Hippocampal formation (tissue), 2 donors: ENCODE measurements around the gene STYX.
A peak's percentile ranks its signal among the peaks of the same experiment; 100 is the strongest.

Source experiments
- DNase-seq, 2 donors: peaks; one replicate each; lab custom pipeline; 2025; lab: John Stamatoyannopoulos, UW

Gene STYX

DNA sequence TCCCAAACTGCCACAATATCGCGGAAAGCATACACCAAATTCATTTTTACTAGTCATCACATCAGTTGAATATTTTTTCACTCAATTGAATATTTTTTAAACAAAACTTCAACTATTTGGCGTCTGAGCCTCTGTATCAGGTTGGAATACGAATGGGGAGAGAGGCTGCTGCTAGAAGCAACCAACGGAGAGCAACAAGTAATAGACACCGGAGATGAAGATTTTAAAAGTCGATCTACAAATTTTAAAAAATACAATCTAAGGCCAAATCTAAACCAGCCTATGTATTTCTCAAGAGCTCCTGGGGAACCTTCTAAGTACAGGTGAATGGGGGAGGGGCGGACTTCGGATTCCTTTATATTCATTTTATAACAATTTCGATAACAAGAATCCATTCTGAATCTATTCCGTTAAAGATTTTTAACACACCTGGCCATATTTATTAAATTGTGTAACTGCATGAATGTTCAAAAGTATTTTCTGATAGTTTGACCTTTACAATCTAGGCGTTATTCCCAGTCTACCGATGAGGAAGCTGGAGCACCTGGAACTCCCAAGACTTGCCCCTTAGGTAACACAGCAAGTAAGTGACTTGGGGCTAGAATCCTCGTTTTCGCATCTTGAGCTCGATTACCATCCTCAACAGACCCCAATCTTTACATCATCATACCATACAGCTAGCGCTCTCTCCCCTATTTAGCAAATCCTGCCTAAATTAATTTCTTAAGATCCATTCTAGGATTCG is 60.2 kb downstream of the STYX start:
- no peak for DNase-seq

DNA sequence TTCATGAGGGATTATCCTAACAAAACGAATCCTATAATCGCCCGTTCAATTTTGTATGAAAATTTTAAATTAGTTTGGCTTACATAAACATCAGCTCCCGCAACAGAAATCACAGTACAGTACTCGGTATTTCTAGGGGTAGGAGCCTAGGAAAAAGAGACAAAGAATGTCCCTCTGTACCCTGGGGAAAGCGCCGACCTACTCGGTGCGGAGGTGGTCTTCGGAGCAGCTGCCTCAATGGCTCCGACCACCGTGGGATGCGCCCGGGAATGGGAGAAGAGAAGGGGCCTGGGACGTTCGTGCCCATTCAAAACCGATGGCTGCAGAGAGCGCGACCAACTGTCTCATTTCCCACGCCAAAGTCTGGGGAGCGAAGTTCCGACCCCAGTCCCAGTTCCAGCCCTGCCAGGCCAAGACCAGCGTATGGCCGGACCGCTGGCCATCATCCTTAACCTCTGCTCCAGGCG is 60.8 kb downstream of the STYX start:
- DNase-seq, result no peak

DNA sequence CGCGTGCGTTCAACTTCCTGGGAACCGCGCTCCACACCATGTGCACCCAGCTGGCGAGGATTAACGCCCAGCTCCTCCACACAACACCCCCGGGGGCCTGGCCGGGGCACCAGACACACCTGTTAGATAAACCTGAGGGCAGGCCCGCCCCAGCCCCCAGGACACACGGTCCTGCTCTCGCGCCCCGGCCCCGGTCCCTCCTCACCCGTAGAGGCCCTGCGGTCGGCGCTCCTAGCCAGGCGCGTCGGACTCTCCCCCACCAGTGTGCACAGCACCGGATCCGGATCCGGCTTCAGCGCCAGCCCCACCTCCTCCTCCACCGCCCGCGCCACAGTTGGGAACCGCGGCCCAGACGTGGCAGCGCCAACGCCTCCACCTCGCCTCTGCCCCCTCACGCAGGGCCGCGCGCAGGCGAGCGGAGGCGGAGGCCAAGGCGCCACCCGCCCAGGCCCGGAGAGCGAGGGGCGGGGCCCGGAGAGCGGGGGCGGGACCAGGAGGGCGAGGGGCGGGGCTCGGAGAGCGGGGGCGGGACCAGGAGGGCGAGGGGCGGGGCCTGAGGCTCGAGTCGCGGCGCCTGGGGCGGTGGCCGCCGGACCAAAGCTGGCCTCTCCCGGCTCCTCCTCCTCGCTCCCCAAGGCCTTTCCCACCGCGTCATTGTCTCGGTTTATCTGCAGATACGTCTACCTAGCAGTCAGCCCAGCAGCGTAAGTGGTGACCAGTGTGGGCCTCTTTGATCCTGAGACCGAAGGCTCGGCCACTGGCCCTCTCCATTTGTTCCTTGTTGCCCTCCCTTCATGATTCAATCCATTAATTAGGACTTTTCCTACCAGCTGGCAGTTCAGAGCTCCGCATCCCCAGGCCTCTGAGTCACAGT is 61.5 kb downstream of the STYX start, which contains the start of gene GNPNAT1:
Gene GNPNAT1 (minus strand): TSS at position 385 of the 874 bp plus-strand sequence. CDS start 6,957 bp downstream, outside the sequence.
- DNase-seq, result peak; percentile 84 to 88

DNA sequence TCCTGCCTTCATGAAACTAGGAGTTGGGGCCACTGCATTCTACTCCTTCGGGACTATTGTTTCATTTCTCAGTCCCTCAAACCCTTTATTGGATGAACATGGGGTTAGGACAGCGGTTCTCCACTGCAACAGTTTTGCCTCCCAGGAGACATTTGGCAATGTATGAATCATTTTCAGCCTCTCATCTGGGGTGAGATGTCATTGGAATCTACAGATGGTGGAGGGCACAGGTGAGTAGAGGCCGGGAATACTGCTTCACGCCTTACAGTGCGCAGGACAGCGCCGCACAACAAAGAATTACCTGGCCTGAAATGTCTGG is 62.1 kb downstream of the STYX start:
- no peak for DNase-seq

DNA sequence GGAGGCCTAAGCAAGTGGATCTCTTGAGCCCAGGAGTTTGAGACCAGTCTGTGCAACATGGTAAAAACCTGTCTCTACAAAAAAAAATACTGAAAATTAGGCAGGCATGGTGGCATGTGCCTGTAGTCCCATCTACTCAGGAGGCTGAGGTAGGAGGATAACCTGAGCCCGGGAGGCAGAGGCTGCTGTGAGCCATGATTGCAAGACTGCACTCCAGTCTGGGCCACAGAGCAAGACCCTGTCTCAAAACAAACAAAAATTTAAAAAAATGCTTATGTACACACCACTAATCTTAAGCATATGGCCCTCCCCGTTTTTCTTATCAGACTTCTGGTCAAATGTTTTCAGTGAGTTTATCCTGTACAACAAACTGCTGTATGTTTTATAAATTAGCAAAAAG is 63.1 kb downstream of the STYX start:
- DNase-seq, result no peak

DNA sequence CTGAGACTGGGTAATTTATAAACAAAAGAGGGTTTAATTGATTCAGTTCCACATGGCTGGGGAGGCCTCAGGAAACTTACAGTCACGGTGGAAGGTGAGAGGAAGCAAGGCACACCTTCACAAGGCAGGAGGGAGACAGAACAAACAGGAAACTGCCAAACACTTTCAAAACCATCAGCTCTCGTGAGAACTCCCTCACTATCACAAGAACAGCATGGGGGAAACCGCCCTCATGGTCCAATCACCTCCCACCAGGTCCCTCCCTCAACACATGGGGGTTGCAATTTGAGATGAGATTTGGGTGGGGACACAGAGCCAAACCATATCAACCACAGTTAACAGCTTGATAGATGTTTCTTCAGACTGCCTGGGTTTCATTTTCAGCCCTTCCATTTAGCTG is 67.7 kb downstream of the STYX start:
- DNase-seq, result no peak

DNA sequence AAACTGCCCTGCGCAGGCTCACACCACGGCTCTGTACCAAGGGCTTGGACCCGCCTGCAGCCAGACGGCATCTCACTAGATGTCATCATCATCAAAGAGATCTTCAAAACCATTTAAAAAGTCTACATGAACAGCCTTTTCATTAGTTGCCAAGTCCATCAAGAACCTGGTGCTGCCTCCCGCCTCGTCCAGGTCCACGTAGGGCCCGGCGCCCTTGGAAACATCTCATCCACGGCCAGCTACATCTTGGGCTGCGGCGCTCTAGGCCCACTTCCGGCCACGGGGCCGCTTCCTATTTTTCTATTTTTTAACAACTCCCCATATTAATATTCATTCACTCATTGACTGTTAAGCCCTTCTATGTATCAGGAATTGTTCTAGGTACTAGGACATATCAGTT is 68.9 kb downstream of the STYX start:
- no peak for DNase-seq

DNA sequence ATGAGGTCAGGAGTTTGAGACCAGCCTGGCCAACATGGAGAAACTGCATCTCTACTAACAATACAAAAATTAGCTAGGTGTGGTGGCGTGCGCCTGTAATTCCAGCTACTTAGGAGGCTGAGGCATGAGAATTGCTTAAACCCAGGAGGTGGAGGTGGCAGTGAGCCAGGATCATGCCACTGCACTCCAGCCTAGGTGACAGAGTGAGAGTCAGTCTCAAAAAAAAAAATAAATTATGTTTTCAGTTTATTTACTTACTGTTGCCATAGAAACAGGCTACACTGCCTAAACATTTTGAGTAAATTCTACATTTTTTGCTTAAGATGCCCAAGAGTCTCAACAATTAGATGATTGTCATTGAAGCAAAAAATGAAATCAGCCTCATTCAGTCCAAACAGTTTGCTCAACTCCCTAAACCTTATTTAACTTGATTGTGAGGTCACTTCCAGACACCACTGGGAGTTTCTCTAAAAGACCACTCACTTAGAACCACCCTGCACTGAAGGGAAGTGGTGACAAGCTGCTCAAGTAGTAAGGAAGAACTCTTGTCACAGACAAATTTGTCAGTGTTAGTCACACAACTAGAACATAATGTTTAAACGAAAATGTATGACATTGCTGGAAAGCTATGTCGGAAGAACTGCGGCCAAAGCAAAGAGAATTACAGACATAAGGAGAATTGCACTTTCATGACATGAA is 71.2 kb downstream of the STYX start:
- DNase-seq, result no peak

DNA sequence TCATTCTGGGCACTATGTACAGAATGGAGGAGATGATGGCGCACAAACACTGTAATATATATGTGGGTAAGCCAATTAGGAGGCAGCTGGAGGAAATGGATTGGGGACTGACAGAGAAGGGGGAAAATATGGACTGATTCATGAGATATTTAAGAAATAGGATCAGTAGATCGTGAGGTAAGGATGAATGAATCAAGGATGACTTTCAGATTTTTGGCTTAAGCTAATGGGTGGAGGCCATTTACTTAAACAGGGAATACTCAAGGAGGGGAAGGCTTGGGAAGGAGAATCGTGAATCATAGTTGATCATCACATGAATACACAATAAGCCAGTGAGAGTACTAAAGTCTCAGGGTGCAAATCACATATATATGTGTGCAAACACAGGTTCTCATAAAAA is 72.6 kb downstream of the STYX start:
- no peak for DNase-seq

DNA sequence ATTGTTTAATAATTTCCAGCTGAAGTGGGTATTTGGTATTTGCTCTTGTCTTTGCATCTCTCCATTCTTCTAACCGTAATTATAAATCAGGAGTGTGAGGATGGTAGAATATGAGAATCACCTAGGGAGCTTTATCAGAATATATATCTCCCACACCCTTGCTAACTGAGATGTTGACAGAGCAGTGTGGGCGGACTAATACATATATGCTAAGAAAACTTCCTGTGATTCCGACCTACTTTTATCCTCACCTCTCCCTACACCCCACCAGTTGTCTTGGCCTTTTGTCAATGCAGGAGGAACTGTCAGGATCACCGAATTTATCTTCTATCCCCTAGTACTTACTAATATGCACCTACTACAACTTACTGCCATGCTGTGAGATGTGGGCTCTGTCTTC is 76.1 kb downstream of the STYX start:
- DNase-seq, result no peak

DNA sequence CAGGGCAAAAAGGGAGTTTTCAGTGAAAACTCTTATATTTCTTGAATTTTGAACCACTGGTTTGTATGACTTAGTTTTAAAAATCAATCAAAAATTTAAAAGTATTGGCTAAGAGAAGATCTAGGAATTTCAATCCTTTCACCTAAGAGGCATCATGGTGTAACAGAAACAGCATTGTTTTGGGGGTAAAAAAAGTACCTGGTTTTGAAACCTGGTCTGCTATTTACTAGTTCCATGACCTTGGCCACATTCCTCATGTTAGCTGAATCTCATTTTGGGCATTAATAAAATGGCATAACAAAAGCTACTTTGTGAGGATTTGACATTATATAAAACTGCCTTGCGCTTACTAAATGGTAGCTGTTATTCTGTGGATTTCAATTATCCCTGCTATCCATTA is 78.1 kb downstream of the STYX start:
- DNase-seq, result no peak

DNA sequence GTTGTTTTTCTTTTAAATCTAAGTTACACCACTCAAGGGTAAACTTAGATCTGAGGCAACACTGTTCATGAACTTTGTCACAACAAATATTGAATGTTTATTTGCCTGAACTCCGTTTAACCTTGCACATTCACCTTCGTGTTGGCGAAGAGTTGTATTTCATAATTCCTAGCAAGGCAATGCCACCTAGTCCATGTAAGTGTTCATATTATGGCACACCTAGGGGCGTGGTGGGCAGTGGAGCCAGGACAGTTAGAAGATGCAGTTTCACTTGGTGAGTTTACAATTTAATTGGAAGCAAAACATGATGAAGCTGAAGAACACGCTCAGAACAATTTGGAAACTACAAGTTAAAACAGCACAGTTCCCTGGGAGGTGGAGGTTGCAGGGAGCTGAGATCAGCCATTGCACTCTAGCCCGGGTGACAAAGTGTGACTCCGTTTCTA is 91.9 kb downstream of the STYX start:
- DNase-seq, result no peak

DNA sequence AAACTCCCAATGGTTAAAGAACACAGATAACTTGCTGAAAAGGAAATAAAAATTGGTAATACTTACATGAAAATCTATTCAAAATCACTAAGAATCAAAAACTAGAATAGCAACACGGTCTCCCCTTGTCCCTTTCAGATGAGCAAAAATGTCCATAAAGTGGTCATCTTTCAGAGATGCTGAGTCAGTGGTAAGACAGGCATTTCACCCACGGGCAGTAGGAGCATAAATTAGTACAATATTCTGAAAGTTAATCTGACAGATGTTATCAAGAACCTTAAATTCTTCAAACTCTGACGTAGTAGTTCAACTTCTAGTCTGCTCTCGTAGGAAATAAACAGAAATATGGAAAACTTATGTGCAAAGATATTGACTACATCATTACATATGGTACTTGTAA is 94.5 kb downstream of the STYX start:
- DNase-seq, result no peak
